HepG2 (cell line): ENCODE data around the gene GRID1.

Experiments used
- ATM ChIP-seq: fragments of 450-650 bp; IDR thresholded peaks from 2 replicates; pipeline ENCODE4 v1.7.1; 2017; ENCODE audit warnings: mild to moderate bottlenecking, borderline replicate concordance
- MTA1 ChIP-seq: sonication (generic); formaldehyde crosslinking; IDR thresholded peaks from 2 replicates; pipeline ENCODE4 v1.4.0; 2020; ENCODE audit warnings: missing genetic modification reagents, mild to moderate bottlenecking, borderline replicate concordance
- MTF2 ChIP-seq: sonication (generic); formaldehyde crosslinking; IDR thresholded peaks from 2 replicates; pipeline ENCODE4 v1.5.0; 2020; ENCODE audit warnings: missing genetic modification reagents, borderline replicate concordance
- RBFOX2 ChIP-seq: fragments of 200-400 bp; formaldehyde crosslinking; IDR thresholded peaks from 2 replicates; pipeline ENCODE4 v1.6.1; 2017; ENCODE audit warnings: low read depth, mild to moderate bottlenecking, low read length
- TF ChIP-seq, protein P1 (sequence below): sonication (generic); formaldehyde crosslinking; IDR thresholded peaks from 2 replicates; pipeline ENCODE4 v1.5.0; 2020; ENCODE audit warnings: mild to moderate bottlenecking, missing genetic modification reagents, moderate library complexity
- TF ChIP-seq, protein P2 (sequence below): sonication (generic); formaldehyde crosslinking; IDR thresholded peaks from 2 replicates; pipeline ENCODE4 v1.9.0; 2021; ENCODE audit warnings: missing genetic modification reagents, borderline replicate concordance
- TF ChIP-seq, protein P3 (sequence below): sonication (generic); formaldehyde crosslinking; IDR thresholded peaks from 2 replicates; pipeline ENCODE4 v1.4.0; 2020; ENCODE audit warnings: mild to moderate bottlenecking, missing genetic modification reagents

DNA sequence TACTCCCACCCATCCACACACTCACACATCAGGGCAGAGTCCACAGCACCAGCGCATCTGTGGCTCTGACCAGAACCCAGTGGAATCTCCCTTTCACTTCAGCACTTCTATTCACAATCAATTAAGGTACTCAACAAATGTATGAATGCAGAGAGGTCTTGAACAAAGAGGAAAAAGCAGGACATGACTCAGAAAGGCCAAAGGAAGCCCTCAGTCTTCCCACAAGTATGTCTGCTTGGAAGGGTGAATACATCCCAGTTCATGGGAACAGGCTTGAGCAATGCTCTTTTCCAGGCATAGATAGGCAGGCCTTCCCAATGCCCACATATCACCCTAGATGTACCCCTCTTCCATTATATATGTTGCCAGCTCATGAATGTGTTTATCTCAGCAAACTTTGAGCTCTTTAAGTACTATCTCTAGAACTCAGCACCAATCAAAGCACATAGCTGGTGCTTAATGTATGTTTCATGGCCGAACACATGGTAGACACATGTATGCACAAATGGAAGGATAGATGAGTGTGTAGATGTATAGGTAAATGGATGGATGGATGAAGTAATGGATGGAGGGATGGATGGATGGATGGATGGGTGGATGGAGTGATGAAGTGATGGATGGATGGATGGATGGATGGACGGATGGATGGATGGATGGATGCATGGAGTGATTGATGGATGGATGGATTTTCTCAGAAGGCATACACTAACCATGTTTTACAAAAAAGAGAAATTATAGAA, 507.6 kb downstream of the GRID1 start:
- TF ChIP-seq MTF2 (no peak), RBFOX2 (no peak), MTA1 (CRISPR knock-in tag) (no peak), ATM (no peak)
- TF ChIP-seq, protein P1, sequence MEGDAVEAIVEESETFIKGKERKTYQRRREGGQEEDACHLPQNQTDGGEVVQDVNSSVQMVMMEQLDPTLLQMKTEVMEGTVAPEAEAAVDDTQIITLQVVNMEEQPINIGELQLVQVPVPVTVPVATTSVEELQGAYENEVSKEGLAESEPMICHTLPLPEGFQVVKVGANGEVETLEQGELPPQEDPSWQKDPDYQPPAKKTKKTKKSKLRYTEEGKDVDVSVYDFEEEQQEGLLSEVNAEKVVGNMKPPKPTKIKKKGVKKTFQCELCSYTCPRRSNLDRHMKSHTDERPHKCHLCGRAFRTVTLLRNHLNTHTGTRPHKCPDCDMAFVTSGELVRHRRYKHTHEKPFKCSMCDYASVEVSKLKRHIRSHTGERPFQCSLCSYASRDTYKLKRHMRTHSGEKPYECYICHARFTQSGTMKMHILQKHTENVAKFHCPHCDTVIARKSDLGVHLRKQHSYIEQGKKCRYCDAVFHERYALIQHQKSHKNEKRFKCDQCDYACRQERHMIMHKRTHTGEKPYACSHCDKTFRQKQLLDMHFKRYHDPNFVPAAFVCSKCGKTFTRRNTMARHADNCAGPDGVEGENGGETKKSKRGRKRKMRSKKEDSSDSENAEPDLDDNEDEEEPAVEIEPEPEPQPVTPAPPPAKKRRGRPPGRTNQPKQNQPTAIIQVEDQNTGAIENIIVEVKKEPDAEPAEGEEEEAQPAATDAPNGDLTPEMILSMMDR (CRISPR knock-in tag), result no peak
- TF ChIP-seq, protein P2, sequence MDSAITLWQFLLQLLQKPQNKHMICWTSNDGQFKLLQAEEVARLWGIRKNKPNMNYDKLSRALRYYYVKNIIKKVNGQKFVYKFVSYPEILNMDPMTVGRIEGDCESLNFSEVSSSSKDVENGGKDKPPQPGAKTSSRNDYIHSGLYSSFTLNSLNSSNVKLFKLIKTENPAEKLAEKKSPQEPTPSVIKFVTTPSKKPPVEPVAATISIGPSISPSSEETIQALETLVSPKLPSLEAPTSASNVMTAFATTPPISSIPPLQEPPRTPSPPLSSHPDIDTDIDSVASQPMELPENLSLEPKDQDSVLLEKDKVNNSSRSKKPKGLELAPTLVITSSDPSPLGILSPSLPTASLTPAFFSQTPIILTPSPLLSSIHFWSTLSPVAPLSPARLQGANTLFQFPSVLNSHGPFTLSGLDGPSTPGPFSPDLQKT (CRISPR knock-in tag), result no peak
- TF ChIP-seq, protein P3, sequence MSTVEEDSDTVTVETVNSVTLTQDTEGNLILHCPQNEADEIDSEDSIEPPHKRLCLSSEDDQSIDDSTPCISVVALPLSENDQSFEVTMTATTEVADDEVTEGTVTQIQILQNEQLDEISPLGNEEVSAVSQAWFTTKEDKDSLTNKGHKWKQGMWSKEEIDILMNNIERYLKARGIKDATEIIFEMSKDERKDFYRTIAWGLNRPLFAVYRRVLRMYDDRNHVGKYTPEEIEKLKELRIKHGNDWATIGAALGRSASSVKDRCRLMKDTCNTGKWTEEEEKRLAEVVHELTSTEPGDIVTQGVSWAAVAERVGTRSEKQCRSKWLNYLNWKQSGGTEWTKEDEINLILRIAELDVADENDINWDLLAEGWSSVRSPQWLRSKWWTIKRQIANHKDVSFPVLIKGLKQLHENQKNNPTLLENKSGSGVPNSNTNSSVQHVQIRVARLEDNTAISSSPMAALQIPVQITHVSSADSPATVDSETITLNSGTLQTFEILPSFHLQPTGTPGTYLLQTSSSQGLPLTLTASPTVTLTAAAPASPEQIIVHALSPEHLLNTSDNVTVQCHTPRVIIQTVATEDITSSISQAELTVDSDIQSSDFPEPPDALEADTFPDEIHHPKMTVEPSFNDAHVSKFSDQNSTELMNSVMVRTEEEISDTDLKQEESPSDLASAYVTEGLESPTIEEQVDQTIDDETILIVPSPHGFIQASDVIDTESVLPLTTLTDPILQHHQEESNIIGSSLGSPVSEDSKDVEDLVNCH (CRISPR knock-in tag), result no peak
